GM18858 (cell line): ENCODE data around the gene FAM204A.

Source experiments
- ATAC-seq: cut with Tn5 transposase; IDR thresholded peaks from one replicate; pipeline ENCODE4 v1.9.1; 2021; ENCODE audit not compliant: unreplicated experiment

FAM204A gene

DNA sequence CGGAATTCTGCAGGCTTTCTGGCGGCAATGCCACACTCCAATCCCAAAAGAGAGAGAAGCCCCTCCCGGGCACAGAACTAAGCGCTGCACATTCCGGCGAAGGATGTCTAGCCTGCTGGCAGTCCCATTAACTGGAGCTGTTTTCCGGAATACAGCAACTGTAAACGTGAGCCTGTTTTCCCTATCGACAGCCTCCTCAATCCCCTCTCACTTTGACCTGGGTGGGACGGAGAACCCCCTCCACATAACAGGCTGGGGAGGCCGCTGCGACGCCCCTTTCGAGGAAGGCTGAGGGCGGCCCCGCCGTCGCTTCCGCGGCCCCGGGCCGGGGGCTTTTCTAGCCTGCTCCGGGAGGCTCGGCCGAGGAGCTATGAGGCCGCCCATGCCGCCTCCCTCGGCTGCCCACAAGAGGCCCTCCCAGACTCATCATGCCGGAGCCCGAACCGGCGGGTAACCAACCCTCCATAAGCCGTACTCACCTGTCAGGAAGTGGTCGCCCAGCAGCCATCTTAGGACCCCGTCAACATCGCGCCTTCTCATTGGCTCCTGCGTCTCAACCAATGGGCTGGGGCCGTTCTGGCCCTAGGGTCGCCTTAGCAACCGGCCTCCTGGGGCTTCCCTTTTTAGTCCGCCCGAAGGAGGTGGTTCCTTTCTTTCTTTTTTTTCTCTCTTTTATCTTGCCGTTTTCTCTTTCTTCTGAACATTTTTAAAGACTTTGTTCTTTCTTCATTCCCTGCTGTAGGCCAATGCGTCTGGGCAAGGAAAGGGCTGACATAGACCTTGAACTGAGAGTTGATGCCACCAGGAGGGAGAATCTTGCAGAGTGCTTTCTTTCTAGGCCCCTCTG, at the start of gene FAM204A:
TSS of gene FAM204A (minus strand) at position 534 of the 847 bp plus-strand sequence. CDS start 5,909 bp downstream, outside the sequence.
- ATAC-seq, result peak; percentile 100

DNA sequence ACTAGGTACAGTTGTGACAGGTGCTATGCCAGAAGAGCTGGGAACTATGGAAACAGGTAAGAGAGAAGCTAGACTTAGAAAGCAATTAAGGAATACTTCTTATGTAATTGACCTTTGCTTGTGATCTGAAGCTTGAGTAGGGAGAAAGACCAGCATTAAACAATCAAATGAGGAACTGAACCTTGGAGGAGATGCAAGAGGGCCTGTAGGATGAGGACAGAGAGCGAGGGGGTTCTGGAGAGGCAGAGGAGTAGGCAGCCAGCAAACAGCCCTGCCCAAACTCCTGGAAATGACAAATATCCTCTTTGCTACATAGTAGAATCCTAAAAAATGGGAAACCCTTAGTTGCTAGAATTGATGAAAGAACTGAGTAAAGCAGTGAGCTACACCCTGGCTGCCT, 41.6 kb upstream of the FAM204A start:
- ATAC-seq, result no peak

DNA sequence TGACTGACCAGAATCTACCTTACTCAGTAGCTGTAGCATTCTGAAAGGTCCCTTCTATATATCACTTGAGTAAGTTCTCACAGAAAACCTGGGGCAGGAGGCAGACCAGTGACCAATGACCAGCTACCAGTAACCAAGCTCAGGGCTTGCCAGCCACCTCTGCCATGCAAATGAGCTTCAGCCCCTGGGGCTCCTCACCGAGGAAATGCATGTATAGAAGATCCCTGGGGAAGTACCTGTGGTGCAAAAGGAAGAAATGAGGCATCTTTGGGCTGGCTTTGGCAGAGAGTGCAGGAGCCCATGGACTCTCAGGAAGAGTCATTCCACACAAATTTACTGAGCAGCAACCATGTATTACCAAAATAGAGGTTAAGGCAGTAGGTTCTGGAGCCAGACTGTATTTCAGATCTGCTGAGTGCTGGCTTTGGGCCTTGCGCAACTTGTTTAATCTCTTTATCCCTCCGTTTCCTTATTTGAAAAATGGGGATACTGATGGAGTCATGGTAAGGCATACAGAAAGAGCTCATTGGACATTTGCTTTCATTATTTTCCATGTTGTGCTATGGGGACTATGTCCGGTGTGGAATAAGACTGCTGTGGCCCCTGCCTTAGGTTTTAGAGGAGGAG, 41.1 kb upstream of the FAM204A start:
- no peak for ATAC-seq

DNA sequence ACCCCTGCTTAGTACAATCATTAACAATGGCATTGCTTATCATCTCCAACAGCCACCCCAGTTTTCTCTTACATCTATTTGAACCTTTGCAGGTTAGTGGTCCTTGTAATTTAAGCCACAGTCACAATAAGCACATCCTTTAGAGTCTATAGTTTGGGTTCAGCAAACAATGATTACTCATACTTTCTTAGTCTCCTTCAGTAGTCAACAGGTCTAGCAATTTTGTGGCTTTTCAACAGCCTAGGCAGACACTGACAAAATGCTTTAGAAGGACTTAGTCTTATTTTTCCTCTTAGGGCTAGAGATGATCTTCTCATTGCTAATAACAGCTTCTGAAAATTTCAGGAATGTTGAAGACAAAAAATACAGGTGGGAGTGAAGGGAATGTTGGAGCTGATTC, 32.3 kb upstream of the FAM204A start:
- no peak for ATAC-seq

DNA sequence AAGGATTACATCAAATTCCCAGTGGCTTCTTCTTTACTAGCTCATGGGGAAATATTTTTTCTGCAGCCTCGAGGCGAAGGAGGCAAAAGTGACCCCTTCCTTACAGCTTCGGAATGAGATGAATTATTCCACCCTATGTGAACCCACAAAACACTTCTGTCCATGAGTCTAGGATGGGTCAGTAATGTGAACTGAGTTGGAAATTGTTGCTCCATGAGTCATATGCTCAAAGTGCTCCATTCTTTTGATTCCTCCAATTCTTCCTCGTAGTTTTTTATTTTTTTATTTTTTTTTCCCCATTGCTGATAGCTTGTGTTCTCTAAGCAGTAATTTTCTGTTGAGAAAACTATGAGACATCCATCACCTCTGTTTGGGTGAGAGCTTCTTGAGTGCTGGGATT, 31.7 kb upstream of the FAM204A start:
- no peak for ATAC-seq

DNA sequence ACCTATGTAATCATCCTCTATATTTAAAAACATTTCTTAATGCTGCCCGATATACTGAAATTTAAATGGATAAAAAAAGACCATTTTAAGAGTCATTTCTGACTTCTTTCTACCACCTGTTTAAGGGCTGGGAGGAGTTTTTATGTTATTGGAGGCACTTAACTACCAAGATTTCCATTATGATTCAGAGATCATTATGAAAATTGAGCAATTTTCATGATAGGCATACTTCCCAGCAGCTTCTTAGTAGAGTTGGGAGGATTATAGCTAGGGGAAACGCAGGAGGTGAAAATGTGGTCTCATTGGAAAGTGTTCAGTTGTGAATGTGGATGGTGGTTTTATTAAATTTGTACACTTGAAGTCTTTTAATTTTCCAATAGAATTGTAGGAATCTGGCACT, 28.4 kb upstream of the FAM204A start:
- no peak for ATAC-seq

DNA sequence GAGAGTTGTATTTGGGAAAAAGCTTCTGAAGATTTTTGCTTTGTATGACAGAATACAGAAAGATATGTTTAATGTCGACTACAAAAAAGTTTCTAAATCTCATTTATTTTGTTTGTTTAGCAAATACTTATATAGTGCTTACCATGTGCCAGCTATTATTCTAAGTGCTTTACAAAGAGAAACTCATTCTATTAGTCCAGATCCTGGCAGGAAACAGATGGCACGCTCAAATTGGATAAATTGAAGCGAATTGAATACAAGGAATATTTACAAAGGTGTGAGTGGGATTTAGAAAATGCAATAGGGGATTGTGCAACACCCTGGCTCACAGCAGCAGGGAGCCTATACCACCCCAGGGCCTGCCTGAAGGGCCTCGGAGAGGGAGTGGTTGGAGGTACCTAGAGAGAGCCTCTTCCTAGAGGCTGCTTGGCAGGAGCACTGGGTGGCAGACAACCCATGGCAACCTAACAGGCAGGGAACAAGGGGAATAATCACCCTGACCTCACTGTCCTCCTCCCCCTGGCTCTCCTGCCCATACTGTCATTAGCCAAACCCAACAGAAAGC, 27.6 kb upstream of the FAM204A start:
- no peak for ATAC-seq

DNA sequence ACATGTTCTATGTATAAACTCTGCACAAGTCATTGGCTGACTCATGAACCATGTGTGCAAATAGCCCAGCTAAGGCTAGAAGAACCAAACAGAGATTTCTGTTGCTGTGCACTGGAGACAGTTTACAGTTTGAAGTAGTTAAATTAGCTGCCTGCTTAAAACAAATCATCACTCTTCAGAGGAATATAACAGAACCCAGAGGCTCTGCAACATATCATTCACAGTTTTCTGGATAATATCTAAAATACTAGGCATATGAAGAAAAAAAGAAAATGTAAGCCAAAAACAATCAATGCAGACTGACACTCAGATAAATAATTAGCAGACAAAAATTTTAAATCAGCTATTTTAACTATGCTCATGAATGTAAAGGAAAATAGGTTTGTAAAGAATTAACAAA, 23.6 kb upstream of the FAM204A start:
- ATAC-seq, result no peak

DNA sequence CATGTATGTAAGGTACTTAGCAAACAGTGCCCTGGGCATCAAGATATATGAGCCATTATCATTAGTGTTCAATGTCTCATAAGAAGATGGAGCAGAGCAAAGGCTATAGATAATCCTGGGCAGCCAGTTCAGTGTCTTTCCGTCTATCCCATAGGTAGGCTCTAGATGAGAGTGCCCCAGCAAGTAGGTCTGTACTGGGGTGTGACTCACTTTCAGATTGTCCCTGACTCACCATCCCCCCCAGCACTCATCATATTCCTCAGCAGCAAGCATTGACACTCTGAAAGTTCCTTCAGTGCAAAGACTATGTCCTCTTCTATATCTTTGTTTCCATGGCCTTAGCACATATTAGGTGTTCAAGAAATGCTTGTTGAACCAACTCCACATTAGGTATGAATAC, 20.0 kb upstream of the FAM204A start:
- no peak for ATAC-seq

DNA sequence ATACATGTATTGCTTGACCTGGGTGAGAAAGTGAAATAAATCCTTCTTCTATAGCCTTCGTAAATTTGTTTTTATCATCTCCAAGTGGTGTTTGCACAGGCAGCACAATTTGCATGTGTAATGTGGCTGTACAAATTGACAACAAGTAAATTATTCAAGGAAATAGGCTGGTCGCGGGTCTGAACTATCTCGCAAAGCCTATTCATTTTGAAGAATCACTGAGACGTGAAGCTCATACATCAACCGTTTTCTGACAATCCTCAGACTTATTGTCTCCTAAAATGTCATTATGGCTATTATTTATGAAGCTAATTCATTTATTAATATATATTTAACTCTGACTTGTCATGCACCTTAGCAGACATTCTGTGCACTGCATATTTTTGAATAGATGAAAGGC, 16.2 kb upstream of the FAM204A start:
- no peak for ATAC-seq

DNA sequence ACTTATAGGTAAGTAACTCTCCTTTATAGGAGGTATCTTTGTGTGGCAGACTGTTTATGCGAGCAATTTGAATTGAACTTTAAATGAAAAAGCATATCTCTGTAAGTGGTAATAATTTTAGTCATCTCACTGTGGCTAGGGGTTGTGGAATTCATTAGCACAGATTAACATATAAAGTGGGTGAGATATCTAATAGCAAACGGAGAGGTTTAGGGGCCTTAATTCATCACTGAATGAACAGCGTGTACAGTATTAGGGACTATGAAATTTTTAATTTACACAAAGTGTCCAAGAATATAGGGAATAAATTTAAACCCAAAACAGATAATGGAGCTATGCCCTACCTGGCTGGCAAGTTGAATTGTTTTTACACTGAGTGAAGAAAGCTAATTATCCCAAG, 15.7 kb upstream of the FAM204A start:
- ATAC-seq, result no peak

DNA sequence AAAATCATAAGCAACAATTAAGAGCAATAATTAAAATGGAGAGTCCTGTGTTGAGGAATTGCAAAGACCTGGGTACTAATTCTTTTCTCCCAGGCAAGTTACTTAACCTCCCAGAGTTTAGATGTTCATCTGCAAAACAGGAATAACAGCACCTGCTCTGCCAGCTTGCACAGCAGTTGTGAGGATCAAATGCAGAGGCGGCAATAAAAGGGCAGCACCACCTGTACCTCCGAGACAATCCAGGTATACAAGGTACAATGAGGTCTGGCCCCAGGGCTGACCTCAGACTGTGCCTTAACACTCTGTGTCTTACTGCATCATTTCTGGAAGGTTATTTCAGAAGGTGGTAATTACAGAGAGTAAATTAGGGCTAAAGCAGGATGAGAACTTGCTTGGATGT, 14.5 kb upstream of the FAM204A start:
- no peak for ATAC-seq

DNA sequence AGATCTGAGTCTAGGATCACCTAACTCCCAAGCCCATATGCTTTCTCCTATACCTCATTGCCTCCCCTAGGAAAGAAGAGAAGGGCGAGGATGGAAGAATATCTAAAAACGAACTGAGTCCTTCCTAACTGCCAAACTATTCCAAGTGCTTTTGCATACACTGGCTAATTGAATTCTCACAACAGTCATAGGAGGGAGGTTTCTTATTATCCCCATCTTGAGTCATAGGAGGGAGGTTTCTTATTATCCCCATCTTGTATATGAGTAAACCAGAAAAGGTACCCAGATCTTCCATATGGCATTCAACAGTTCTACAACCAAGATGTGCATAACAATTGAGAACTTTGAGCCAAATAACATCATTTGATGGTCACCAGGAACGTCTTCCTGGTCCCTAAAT, 13.1 kb upstream of the FAM204A start:
- no peak for ATAC-seq

DNA sequence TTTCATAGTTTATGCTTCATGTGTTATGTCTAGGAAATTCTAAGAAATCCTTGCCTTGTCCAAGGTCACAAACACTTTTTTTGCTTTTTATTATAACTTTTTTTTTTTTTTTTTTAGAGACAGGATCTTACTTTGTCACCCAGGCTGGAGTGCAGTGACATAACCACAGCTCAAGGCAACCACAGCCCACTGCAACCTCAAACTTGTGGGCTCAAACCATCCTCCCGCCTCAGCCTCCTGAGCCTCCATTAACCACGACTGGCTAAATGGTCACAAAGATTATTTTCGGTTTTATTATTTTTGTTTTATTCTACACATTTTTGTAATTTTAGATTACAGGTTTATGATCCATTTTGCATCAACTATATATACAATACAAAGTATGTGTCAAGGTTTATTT, 7.1 kb upstream of the FAM204A start:
- ATAC-seq, result no peak

DNA sequence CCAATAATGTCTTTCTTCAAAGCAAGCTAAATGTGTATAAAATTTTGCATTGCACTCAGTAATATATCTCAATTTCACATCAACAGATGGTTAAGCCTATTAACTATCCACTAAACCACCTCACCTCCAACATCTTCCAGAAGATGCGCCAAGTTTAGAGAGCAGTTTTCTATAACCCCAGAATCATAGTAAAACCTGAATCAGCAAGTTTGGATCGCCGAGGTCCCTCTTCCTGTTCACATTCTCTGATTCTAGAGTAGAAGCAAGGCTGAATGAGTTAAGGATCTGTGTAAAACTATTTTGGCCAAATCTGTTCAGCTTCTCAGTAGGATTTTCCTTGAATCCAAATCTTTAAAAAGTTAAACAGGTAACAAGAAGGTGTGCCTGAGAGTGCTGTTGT, 1.4 kb upstream of the FAM204A start:
- no peak for ATAC-seq

DNA sequence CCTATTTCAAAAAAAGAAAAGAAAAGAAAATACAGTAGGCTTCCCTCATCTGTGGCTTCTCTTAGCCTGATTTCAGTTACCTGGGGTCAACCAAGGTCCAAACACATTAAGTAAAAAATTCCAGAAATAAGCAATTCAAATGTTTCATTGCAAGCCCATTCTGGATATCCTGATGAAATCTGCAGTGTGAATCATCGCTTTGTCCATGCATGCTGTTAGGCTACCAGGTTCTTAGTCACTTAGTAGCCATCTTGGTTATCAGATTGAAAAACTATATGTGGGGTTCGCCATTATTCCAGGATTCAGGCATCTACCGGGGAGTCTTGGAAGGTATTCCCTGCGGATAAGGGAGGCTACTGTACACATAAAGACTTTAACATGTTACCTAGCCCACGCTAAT, 991 bp upstream of the FAM204A start:
- ATAC-seq, result no peak

DNA sequence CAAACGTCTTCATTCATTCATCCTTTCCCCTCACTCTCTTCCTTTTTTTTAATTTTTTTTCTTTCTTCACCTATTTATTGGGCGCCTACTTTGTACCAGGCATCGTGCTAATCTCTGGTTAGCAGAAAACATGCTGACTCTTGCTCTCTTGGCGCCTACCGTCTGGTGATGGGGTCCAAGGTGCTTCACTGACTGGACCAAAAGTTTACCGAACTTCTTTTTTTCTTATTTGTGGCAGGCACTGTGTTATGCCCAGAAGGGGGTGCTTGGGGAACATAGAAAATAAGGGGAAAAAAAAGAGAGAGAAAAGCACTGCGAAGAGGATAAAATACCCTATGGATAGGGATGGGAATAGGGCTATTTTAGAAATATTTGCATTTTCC, 505 bp upstream of the FAM204A start:
- ATAC-seq, result no peak

DNA sequence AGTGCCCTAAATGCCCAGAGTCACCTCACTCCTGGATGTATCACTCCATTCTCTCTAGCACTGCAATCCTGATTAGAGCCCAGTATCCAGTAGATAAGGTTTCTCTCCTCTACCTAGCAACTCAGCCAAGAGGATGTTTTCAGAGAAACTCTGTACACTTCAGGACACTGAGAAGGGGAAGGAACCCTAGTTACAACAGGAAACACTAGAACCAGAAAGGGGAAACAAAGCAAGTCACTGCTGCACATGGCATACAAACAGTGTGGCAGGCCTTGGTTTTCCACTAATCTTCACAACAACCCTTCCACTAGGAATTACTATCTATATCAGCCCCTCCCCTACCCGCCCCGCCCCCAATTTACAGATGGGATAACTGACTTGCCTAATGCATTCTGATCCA, 1.6 kb downstream of the FAM204A start:
- no peak for ATAC-seq

DNA sequence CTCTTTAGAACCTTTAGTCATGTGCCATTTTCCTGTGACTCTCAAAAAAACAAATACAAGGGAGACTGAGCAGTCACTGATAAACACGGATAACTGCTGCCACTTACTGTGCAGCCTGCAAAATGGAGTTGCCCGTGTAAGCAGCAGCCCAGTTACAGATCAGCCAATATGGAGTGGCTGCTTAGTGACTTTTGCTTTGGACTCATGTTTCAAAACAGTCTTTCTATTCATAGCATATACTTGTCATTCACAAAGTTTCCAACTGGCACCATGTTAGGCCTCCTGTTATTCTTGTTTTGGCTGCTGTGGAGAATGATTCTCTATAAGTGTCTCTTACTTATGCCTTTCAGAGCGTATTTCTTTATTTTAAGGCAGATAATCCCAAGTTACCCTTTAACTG, 3.0 kb downstream of the FAM204A start:
- ATAC-seq, result no peak

DNA sequence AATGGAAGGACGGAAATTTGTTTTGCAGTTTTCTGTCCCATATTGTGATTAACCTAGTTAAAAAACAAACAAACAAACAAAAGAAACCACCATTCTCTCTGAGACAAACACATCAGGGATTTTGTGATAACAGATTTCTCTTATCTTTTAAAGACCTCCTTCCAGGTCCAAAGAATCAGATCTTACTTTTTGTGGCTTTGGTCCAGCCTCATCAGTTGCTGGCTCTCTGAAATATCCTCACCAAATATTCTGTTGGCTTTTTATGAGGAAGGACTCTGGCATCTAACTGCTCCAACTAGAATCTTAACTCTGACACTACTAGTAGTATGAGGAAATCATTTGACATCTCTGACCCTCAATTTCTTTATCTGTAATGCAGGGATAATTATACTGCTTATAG, 4.8 kb downstream of the FAM204A start:
- no peak for ATAC-seq

DNA sequence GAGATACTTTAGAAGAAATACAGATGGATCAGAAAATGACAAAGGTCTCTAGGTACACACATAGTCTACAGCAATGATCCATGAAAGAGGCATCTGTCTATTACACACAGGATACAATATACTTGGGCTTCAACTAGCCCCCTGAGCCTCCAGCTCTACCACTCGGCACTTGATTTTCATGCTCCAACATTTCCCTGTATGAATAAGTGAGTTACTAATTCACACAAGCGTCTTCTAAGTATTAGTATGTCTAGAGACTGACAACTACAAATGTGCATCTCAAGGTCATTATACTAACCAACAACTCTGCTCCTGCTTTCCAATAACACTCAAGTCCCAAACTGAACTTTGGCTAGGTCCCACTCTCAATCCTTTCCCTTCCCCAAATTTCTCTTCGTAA, 8.3 kb downstream of the FAM204A start:
- no peak for ATAC-seq

DNA sequence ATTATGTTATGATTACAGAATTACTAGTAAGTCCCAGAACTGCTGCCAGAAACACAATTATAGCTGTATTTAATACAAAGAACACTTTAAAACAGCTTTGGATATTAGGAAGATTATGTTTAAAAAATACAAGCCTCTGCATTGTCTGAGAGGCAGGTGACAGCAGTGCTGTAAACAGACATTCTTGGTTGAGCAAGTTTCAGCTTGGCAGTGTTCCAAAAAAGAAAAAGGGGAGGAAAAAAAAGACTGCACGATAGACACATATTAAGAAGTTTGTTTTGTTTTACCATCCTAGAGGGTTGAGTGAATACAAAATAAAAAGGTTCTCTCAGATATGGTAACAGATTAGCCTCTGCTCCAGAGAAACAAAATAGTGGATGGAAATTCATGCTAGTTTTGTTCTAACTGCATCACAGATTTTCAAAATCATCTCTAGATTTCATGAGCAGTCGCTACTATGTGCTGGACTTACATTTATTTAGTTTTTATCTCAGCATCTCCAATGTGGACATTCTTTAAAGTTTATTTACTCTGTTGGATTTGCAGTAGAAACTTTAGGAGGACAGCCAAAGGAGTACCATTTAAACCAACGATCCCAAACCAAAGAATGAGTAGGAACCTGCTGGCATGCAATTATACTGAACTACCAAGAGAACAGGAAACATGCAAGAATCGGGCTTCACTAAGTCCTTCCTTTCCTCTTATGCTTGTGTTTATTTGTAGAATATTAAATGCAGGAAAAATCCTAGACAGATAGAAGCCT, 9.0 kb downstream of the FAM204A start:
- no peak for ATAC-seq
